HCT116 (cell line): Measurements from ENCODE around the gene FAHD1. TPM values are rescaled to one million over a fixed set of nuclear protein-coding genes. Genes with fewer than 3 reads are reported as not detected.

ENCODE experiments used
- ATAC-seq: fragments of 200-7000 bp; cut with Tn5 transposase; 2 replicates; pipeline ENCODE4 v1.9.1; 2020; ENCODE audit warnings: mild to moderate bottlenecking, moderate library complexity
- BruUV-seq: library from RNA; stranded (reverse); fragments of 400-500 nt; replicated peaks from 2 replicates; lab custom pipeline; 2021; lab: Mats Ljungman, UMichigan
- CTCF ChIA-PET: fragments of 300-600 bp; sonication (Branson Sonifier 250); formaldehyde crosslinking; loops from one replicate; lab custom pipeline; 2021; ENCODE audit warnings: antibody characterized with exemption; lab: Charles Lee
- POLR2A ChIA-PET: fragments of 300-600, 350-600 bp; sonication (Branson Sonifier 250); formaldehyde crosslinking; loops from one replicate; lab custom pipeline; 2021; ENCODE audit warnings: antibody characterized with exemption; lab: Charles Lee
- RAD21 ChIA-PET, 2 experiments: fragments of 300-600 bp; sonication (Branson Sonifier 250); formaldehyde crosslinking; loops; one replicate each; lab custom pipeline; 2023; ENCODE audit warnings: low total read pairs in 2 of 2; ENCODE audit not compliant: uncharacterized antibody in 2 of 2, unreplicated experiment in 2 of 2, low non-redundant PET in 1 of 2; lab: Charles Lee
- DNase-seq: peaks from one replicate; pipeline ENCODE4 v3.0.0-alpha.2; 2010; ENCODE audit warnings: low read depth, low spot score
- H2AFZ ChIP-seq: fragments of 200-600 bp; shearing (Covaris generic), sonication (generic); 2 replicates; pipeline ENCODE4 v1.6.1; 2017; ENCODE audit warnings: low read depth, mixed run types, mixed read lengths, antibody characterized with exemption, low read length; ENCODE audit not compliant: poor library complexity, severe bottlenecking
- H3K27ac ChIP-seq: 2 replicates; pipeline ENCODE4 v1.5.1; 2012; ENCODE audit warnings: low read depth, low read length
- H3K27me3 ChIP-seq: fragments of 200-600 bp; sonication (generic); 2 replicates; pipeline ENCODE4 v1.6.1; 2016; ENCODE audit warnings: mixed run types, low read length, mixed read lengths; ENCODE audit not compliant: insufficient read depth
- H3K36me3 ChIP-seq, 2 experiments: fragments of 200-500 bp in 1 of 2; fragments of 200-600 bp in 1 of 2; sonication (Bioruptor generic) in 1 of 2; sonication (generic) in 1 of 2; 2 replicates each; pipeline versions ENCODE4 v1.5.1 to v1.6.1; 2014 to 2016; ENCODE audit warnings: low read length in 2 of 2, inconsistent platforms in 1 of 2, mixed read lengths in 1 of 2, mixed run types in 1 of 2; ENCODE audit not compliant: insufficient read depth in 2 of 2, control insufficient read depth in 1 of 2
- H3K4me1 ChIP-seq, 2 experiments: fragments of 200-600 bp in 1 of 2; sonication (generic) in 1 of 2; 2 replicates each; pipeline versions ENCODE4 v1.5.1 to v1.6.1; 2012 to 2017; ENCODE audit warnings: low read length in 2 of 2, inconsistent platforms in 1 of 2, mild to moderate bottlenecking in 1 of 2, mixed read lengths in 1 of 2, mixed run types in 1 of 2, moderate library complexity in 1 of 2; ENCODE audit not compliant: insufficient read depth in 2 of 2, control insufficient read depth in 1 of 2
- H3K4me2 ChIP-seq: fragments of 200-600 bp; sonication (generic); 2 replicates; pipeline ENCODE4 v1.6.1; 2017; ENCODE audit warnings: mixed run types, low read length, mixed read lengths
- H3K4me3 ChIP-seq, 2 experiments: fragments of 200-600 bp in 1 of 2; sonication (generic) in 1 of 2; replicated peaks in 1 of 2; 2 replicates each; pipeline ENCODE4 v1.5.1; 2011 to 2016; ENCODE audit warnings: low read length in 2 of 2, control low read depth in 1 of 2, low read depth in 1 of 2, mild to moderate bottlenecking in 1 of 2, mixed read lengths in 1 of 2, mixed run types in 1 of 2
- H3K79me2 ChIP-seq: fragments of 200-600 bp; sonication (generic); 2 replicates; pipeline ENCODE4 v1.6.1; 2017; ENCODE audit warnings: mild to moderate bottlenecking, mixed run types, low read length, moderate library complexity, mixed read lengths; ENCODE audit not compliant: insufficient read depth
- H3K9ac ChIP-seq: fragments of 200-600 bp; sonication (generic); 2 replicates; pipeline ENCODE4 v1.6.1; 2016; ENCODE audit warnings: low read length, mixed read lengths
- H3K9me2 ChIP-seq: fragments of 200-600 bp; sonication (generic), shearing (Covaris generic); 2 replicates; pipeline ENCODE4 v1.6.1; 2017; ENCODE audit warnings: mixed run types, mild to moderate bottlenecking, moderate library complexity; ENCODE audit not compliant: insufficient read depth
- H3K9me3 ChIP-seq, 2 experiments: fragments of 200-500 bp in 1 of 2; fragments of 200-600 bp in 1 of 2; sonication (Bioruptor generic) in 1 of 2; sonication (generic) in 1 of 2; 2 replicates each; pipeline ENCODE4 v1.6.1; 2014 to 2017; ENCODE audit warnings: low read length in 2 of 2, mixed read lengths in 2 of 2, inconsistent platforms in 1 of 2, low read depth in 1 of 2, mild to moderate bottlenecking in 1 of 2, mixed run types in 1 of 2, moderate library complexity in 1 of 2; ENCODE audit not compliant: control insufficient read depth in 1 of 2, insufficient read depth in 1 of 2
- H4K20me1 ChIP-seq: fragments of 200-600 bp; sonication (generic), shearing (Covaris generic); 2 replicates; pipeline ENCODE4 v1.6.1; 2017; ENCODE audit warnings: mixed run types, mild to moderate bottlenecking, moderate library complexity; ENCODE audit not compliant: insufficient read depth
- ATF3 ChIP-seq: IDR thresholded peaks from 2 replicates; pipeline ENCODE4 v1.6.1; 2012
- CBX3 ChIP-seq: IDR thresholded peaks from 2 replicates; pipeline ENCODE4 v1.6.1; 2012; ENCODE audit warnings: low read depth
- EGR1 ChIP-seq: IDR thresholded peaks from 2 replicates; pipeline ENCODE4 v1.6.1; 2012; ENCODE audit warnings: low read depth
- EZH2 ChIP-seq: fragments of 200-600 bp; sonication (generic); IDR thresholded peaks from 2 replicates; pipeline ENCODE4 v1.6.1; 2017; ENCODE audit warnings: antibody characterized with exemption, mixed run types
- FOSL1 ChIP-seq: IDR thresholded peaks from 2 replicates; pipeline ENCODE4 v1.6.1; 2012; ENCODE audit warnings: low read depth
- JUND ChIP-seq: IDR thresholded peaks from 2 replicates; pipeline ENCODE4 v1.6.1; 2012
- POLR2A ChIP-seq: IDR thresholded peaks from 2 replicates; pipeline ENCODE4 v1.7.0; 2011; ENCODE audit warnings: borderline replicate concordance; ENCODE audit not compliant: insufficient read depth, insufficient read length; ENCODE audit errors: extremely low read depth
- SP1 ChIP-seq: IDR thresholded peaks from 2 replicates; pipeline ENCODE4 v1.6.1; 2012; ENCODE audit warnings: low read depth
- SRF ChIP-seq: IDR thresholded peaks from 2 replicates; pipeline ENCODE4 v1.6.1; 2012; ENCODE audit warnings: low read depth
- TCF7L2 ChIP-seq: IDR thresholded peaks from 2 replicates; pipeline ENCODE4 v1.7.0; 2011; ENCODE audit warnings: borderline replicate concordance, inconsistent platforms; ENCODE audit not compliant: insufficient read depth, insufficient read length; ENCODE audit errors: extremely low read depth
- YY1 ChIP-seq: IDR thresholded peaks from 2 replicates; pipeline ENCODE4 v1.6.1; 2011; ENCODE audit warnings: low read length, low read depth, moderate library complexity, mild to moderate bottlenecking; ENCODE audit not compliant: insufficient replicate concordance; ENCODE audit errors: extremely low read depth
- intact Hi-C: fragments of 100-400 bp; cut with micrococcal nuclease; formaldehyde crosslinking; loops from 2 replicates; pipeline ENCODE4 v1.10.0; 2022
- total RNA-seq: library from RNA; stranded (reverse); gene quantifications from one replicate; pipeline ENCODE4 v1.2.1, GENCODE V29; 2021; ENCODE audit not compliant: unreplicated experiment
- TF ChIP-seq, protein P1 (sequence below): IDR thresholded peaks from 2 replicates; pipeline ENCODE4 v1.6.1; 2012
- TF ChIP-seq, protein P2 (sequence below): IDR thresholded peaks from 2 replicates; pipeline ENCODE4 v1.6.1; 2011; ENCODE audit warnings: mild to moderate bottlenecking, low read length, moderate library complexity; ENCODE audit not compliant: insufficient replicate concordance; ENCODE audit errors: extremely low read depth

Gene FAHD1
- total RNA-seq, 1 experiment from 2014 or later, result 25.8 TPM

- TF ChIP-seq EGR1 (no peak), ATF3 (no peak)
- TF ChIP-seq, protein P1, sequence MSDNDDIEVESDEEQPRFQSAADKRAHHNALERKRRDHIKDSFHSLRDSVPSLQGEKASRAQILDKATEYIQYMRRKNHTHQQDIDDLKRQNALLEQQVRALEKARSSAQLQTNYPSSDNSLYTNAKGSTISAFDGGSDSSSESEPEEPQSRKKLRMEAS, result no peak
These were observed 24.8 kb downstream of the FAHD1 start (continued) for GRCh38 chr16:1851793-1852192.

DNA sequence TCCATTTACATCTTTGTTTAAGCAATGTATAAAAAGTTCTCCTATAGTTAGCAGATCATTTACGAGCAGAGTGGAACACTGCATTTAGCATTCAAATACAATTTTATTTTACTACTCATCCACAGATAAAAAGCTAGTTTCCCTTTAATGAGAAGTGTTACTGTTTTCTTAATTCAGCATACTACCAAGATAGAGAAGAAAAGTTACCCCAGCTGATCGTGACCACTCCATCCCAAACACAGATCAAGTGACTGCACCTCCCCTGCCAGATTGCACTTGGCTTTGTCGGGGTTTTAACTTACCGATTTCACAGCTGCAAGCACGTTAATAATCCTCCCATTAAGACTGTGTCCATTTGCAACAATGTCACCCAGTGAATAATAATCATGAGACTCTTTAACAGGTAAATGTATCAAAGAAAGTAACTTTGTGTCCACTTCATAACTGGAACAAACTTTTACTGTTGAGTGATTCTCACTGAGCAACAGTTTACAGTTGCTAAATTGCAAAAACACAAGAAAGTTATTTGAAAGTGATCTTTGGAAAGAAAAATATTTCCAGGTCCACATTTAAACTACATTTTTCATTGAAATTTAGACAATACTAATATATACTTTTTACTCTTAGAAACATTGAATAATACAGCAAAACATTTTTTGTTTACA, 30.6 kb downstream of the FAHD1 start:
- Histone ChIP-seq H3K27ac (no peak overlapping the region), H3K4me2 (no peak overlapping the region), H3K36me3 (no peaks in the 10 kb centered on the region), H3K9me3 (no peaks in the 10 kb centered on the region), H3K9ac (no peak overlapping the region), H3K4me3 (no peak overlapping the region), H2AFZ (no peak overlapping the region), H3K27me3 (no peaks in the 10 kb centered on the region; the same call in 1 of the 2 replicates), H3K79me2 (no peaks in the 10 kb centered on the region), H3K9me2 (no peaks in the 10 kb centered on the region), H3K4me1 (peaks cover 6 to 7% of the 10 kb centered on the region in 2 experiments; a peak in 3 of 4 replicates), H4K20me1 (no peaks in the 10 kb centered on the region)
- ChIA-PET POLR2A (interaction anchor here (1.0 kb wide), 1 partner anchor 107 kb away, joined by 4 read pairs; the partner anchor contains the start of gene RPS2), RAD21 (no interaction called here), CTCF (no interaction called here)
- no TSS peak for BruUV-seq
- TF ChIP-seq, protein P2, sequence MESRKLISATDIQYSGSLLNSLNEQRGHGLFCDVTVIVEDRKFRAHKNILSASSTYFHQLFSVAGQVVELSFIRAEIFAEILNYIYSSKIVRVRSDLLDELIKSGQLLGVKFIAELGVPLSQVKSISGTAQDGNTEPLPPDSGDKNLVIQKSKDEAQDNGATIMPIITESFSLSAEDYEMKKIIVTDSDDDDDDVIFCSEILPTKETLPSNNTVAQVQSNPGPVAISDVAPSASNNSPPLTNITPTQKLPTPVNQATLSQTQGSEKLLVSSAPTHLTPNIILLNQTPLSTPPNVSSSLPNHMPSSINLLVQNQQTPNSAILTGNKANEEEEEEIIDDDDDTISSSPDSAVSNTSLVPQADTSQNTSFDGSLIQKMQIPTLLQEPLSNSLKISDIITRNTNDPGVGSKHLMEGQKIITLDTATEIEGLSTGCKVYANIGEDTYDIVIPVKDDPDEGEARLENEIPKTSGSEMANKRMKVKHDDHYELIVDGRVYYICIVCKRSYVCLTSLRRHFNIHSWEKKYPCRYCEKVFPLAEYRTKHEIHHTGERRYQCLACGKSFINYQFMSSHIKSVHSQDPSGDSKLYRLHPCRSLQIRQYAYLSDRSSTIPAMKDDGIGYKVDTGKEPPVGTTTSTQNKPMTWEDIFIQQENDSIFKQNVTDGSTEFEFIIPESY, result no peak
- TF ChIP-seq SRF (no peak), CBX3 (no peak), SP1 (no peak), POLR2A (no peak), YY1 (no peak), EGR1 (no peak), JUND (no peak), EZH2 (no peak), FOSL1 (no peak), TCF7L2 (no peak)
- intact Hi-C loops, result no loop called here
- no peak for ATAC-seq
- no peak for DNase-seq
